HepG2 (cell line): ENCODE data around the gene RGS1. TPM values are rescaled to one million over a fixed set of nuclear protein-coding genes. Genes with fewer than 3 reads are reported as not detected.

Experiments used
- ATAC-seq: fragments of 200-7000 bp; cut with Tn5 transposase; 3 replicates; pipeline ENCODE4 v1.9.1; 2020; ENCODE audit warnings: mild to moderate bottlenecking, moderate library complexity
- BruUV-seq: library from RNA; stranded (reverse); fragments of 400-500 nt; replicated peaks from 2 replicates; lab custom pipeline; 2021; lab: Mats Ljungman, UMichigan
- CTCF ChIA-PET: fragments of 300-600 bp; formaldehyde crosslinking; extraction: SDS; loops from one replicate; lab custom pipeline; 2021; ENCODE audit warnings: low total read pairs, inconsistent platforms, low intra/inter-chr PET ratio; lab: Yijun Ruan, JAX
- POLR2A ChIA-PET: fragments of 350-600 bp; sonication (Branson Sonifier 250); formaldehyde crosslinking; loops from one replicate; lab custom pipeline; 2020; ENCODE audit warnings: antibody characterized with exemption, inconsistent platforms; lab: Yijun Ruan, JAX
- DNase-seq: peaks from one replicate; pipeline ENCODE4 v3.0.0-alpha.2; 2015; ENCODE audit warnings: low spot score
- FAIRE-seq: peaks from 3 replicates; lab custom pipeline; 2011; peaks lifted over from hg19 to GRCh38; lab: Jason Lieb, UNC
- H2AFZ ChIP-seq: one replicate; pipeline ENCODE4 v1.6.1; 2011; ENCODE audit warnings: low read length, inconsistent platforms
- H3K27ac ChIP-seq: fragments of 300-600 bp; 3 replicates; pipeline ENCODE4 v1.8.0; 2011; ENCODE audit warnings: mixed run types, mild to moderate bottlenecking, mixed read lengths, low read length, inconsistent platforms; ENCODE audit not compliant: insufficient read depth; ENCODE audit errors: extremely low read length
- H3K27me3 ChIP-seq, 2 experiments: fragments of 200-600 bp in 1 of 2; 2 replicates in 1 of 2; 3 replicates in 1 of 2; pipeline versions ENCODE4 v1.6.0 to v1.8.0; 2011; ENCODE audit warnings: low read length in 2 of 2, mild to moderate bottlenecking in 2 of 2, moderate library complexity in 2 of 2, inconsistent platforms in 1 of 2; ENCODE audit not compliant: insufficient read depth in 2 of 2, control insufficient read depth in 1 of 2
- H3K36me3 ChIP-seq, 2 experiments: fragments of 200-600 bp in 1 of 2; replicated peaks in 1 of 2; 2 replicates in 1 of 2; 3 replicates in 1 of 2; pipeline versions ENCODE4 v1.5.1 to v1.8.0; 2011; ENCODE audit warnings: low read length in 2 of 2, inconsistent platforms in 1 of 2; ENCODE audit not compliant: insufficient read depth in 2 of 2, control insufficient read depth in 1 of 2
- H3K4me1 ChIP-seq: 2 replicates; pipeline ENCODE4 v1.5.1; 2012; ENCODE audit warnings: low read length, inconsistent platforms; ENCODE audit not compliant: insufficient read depth
- H3K4me2 ChIP-seq: 2 replicates; pipeline ENCODE4 v1.6.0; 2011; ENCODE audit warnings: low read depth, low read length, inconsistent platforms
- H3K4me3 ChIP-seq, 3 experiments: fragments of 200-600 bp in 1 of 3; sonication (generic), shearing (Covaris generic) in 1 of 3; replicated peaks in 1 of 3; 2 replicates each; pipeline ENCODE4 v1.5.1; 2011 to 2016; ENCODE audit warnings: low read length in 3 of 3, inconsistent platforms in 2 of 3, low read depth in 2 of 3, mild to moderate bottlenecking in 2 of 3, control low read depth in 1 of 3, mixed read lengths in 1 of 3; ENCODE audit not compliant: insufficient read depth in 1 of 3
- H3K79me2 ChIP-seq: one replicate; pipeline ENCODE4 v1.6.1; 2011; ENCODE audit warnings: low read length, inconsistent platforms; ENCODE audit not compliant: insufficient read depth
- H3K9ac ChIP-seq: 2 replicates; pipeline ENCODE4 v1.6.0; 2011; ENCODE audit warnings: mild to moderate bottlenecking, low read depth, low read length, inconsistent platforms; ENCODE audit not compliant: insufficient read depth
- H3K9me3 ChIP-seq: 2 replicates; pipeline ENCODE4 v1.5.1; 2012; ENCODE audit warnings: mild to moderate bottlenecking, low read length
- H4K20me1 ChIP-seq: 2 replicates; pipeline ENCODE4 v1.6.0; 2011; ENCODE audit warnings: inconsistent platforms, mild to moderate bottlenecking, low read length, moderate library complexity; ENCODE audit not compliant: insufficient read depth
- FLYWCH1 ChIP-seq: sonication (generic); formaldehyde crosslinking; IDR thresholded peaks from 2 replicates; pipeline ENCODE4 v1.8.1; 2023; ENCODE audit warnings: mild to moderate bottlenecking, missing genetic modification reagents
- JDP2 ChIP-seq: sonication (generic); formaldehyde crosslinking; IDR thresholded peaks from 2 replicates; pipeline ENCODE4 v1.8.1; 2022; ENCODE audit warnings: missing genetic modification reagents, borderline replicate concordance
- KDM5B ChIP-seq: sonication (generic); formaldehyde crosslinking; IDR thresholded peaks from 2 replicates; pipeline ENCODE4 v1.4.0; 2020; ENCODE audit warnings: missing genetic modification reagents, mild to moderate bottlenecking, borderline replicate concordance
- NR3C1 ChIP-seq: sonication (generic); formaldehyde crosslinking; IDR thresholded peaks from 2 replicates; pipeline ENCODE4 v1.4.0; 2020; ENCODE audit warnings: missing genetic modification reagents
- POGZ ChIP-seq: sonication (generic); formaldehyde crosslinking; IDR thresholded peaks from 2 replicates; pipeline ENCODE4 v1.4.0; 2020; ENCODE audit warnings: mild to moderate bottlenecking, missing genetic modification reagents
- SMYD3 ChIP-seq: sonication (generic); formaldehyde crosslinking; IDR thresholded peaks from 2 replicates; pipeline ENCODE4 v1.8.1; 2023; ENCODE audit warnings: mild to moderate bottlenecking, missing genetic modification reagents
- ZNF75D ChIP-seq: sonication (generic); formaldehyde crosslinking; IDR thresholded peaks from 2 replicates; pipeline ENCODE4 v1.8.1; 2023; ENCODE audit warnings: missing genetic modification reagents, mild to moderate bottlenecking, borderline replicate concordance
- ZNF761 ChIP-seq: sonication (generic); formaldehyde crosslinking; conservative IDR thresholded peaks from 2 replicates; pipeline ENCODE4 v1.4.0; 2020; ENCODE audit warnings: mild to moderate bottlenecking, missing genetic modification reagents
- WGBS: methylation state at CpG from one replicate; pipeline ENCODE4 v1.1.6; 2017; ENCODE audit warnings: low lambda C conversion rate; 5-methylcytosine and 5-hydroxymethylcytosine counted together
- in situ Hi-C: cut with HindIII; loops from 2 replicates; pipeline ENCODE4 v1.10.0; 2017; ENCODE audit warnings: low pct_unique_long_range_greater_than_20kb; ENCODE audit not compliant: extremely low pct_ligation_motif_present
- intact Hi-C: fragments of 100-400 bp; cut with micrococcal nuclease; formaldehyde crosslinking; loops from one replicate; pipeline ENCODE4 v1.10.0; 2022; ENCODE audit not compliant: unreplicated experiment
- polyA plus RNA-seq, 8 experiments: library from polyadenylated mRNA; depleted of rRNA in 3 of 8; stranded (reverse) in 7 of 8; unstranded in 1 of 8; fragments of >200 nt; fragmentation: Illumina TruSeq in 4 of 8; extraction: Trizol in 4 of 8; gene quantifications; 2 replicates each; pipeline versions ENCODE4 v1.2.1 to v1.2.3, GENCODE V29; 2011 to 2016; ENCODE audit warnings: low read depth in 4 of 8, missing spikeins in 1 of 8, mixed read lengths in 1 of 8; ENCODE audit not compliant: insufficient read depth in 1 of 8
- total RNA-seq, 5 experiments: library from RNA; depleted of rRNA; stranded (reverse); fragments of >200 nt; fragmentation: Illumina TruSeq; extraction: Trizol; gene quantifications; 2 replicates each; pipeline ENCODE4 v1.2.3, GENCODE V29; 2016; ENCODE audit warnings: low read depth in 1 of 5
- TF ChIP-seq, protein P1 (sequence below): sonication (generic); formaldehyde crosslinking; IDR thresholded peaks from 2 replicates; pipeline ENCODE4 v1.4.0; 2020; ENCODE audit warnings: low read depth, missing genetic modification reagents
- TF ChIP-seq, protein P2 (sequence below): sonication (generic); formaldehyde crosslinking; IDR thresholded peaks from 2 replicates; pipeline ENCODE4 v1.5.0; 2020; ENCODE audit warnings: missing genetic modification reagents, mild to moderate bottlenecking, borderline replicate concordance
- TF ChIP-seq, protein P3 (sequence below): sonication (generic); formaldehyde crosslinking; IDR thresholded peaks from 2 replicates; pipeline ENCODE4 v1.4.0; 2020; ENCODE audit warnings: mild to moderate bottlenecking, missing genetic modification reagents

The RGS1 gene
- total and polyA plus RNA-seq, 2 of the 13 experiments (the other 11 are each of a cell fraction or from before 2014, with no cell fraction given): not detected

DNA sequence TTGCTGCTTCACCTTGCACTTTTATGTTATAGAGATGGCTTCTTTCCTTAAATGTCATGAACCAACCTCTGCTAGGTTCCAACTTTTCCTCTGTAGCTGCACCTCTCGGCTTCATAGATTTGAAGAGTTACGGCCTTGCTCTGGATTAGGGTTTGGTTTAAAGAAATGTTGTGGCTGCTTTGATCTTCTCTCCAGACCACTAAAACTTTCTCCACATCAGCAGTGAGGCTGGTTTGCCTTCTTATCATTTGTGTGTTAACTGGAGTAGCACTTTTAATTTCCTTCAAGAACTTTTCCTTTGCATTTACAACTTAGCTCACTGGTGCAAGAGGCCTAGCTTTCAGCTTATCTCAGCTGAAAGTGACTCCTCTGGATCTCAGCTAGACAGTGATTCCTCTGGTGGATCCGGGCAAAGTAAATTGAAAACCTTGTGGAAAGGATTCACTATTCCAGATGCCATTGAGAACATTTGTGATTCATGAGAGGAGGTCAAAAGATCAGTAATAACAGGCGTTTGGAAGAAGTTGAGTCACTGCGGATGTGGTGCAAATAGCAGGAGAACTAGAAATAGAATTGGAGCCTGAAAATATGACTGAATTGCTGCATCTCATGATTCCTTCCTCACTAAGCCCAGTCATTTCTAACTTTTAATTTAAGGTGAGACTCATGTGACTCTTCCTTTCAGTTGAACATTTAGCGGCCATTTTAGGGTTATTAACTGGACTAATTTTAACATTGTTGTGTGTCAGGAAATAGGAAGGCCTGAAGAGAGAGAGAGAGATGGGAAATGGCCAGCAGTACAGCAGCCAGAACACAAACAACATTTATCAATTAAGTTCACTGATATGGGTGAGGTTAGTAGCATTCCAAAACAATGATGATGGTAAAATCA is 16.2 kb upstream of the RGS1 start:
- FAIRE-seq (no peak), DNase-seq (no peak)
- in situ Hi-C loops: no loop called here
- H3K36me3 ChIP-seq: no peaks in the 10 kb centered on the region
- no peak overlapping the region for H3K4me2 ChIP-seq
- no peak overlapping the region for H2AFZ ChIP-seq
- H3K4me3 ChIP-seq: no peak overlapping the region
- TF ChIP-seq JDP2 (CRISPR knock-in tag): no peak
- TF ChIP-seq, all 625 proteins: peak for 0
- no peak overlapping the region for H3K9ac ChIP-seq
- ChIA-PET POLR2A (no interaction called here), CTCF (no interaction called here)
- no peak for ATAC-seq
- BruUV-seq: no TSS peak
- no peaks in the 10 kb centered on the region for H4K20me1 ChIP-seq
- no peak overlapping the region for H3K27ac ChIP-seq
- WGBS: 52% methylated on average over 6 of the region's 6 CpGs
- no peaks in the 10 kb centered on the region for H3K79me2 ChIP-seq
- H3K27me3 ChIP-seq: no peaks in the 10 kb centered on the region
- peaks cover 7% of the 10 kb centered on the region; the same call in 1 of the 2 replicates for H3K4me1 ChIP-seq
- intact Hi-C loops: no loop called here
- no peaks in the 10 kb centered on the region for H3K9me3 ChIP-seq

DNA sequence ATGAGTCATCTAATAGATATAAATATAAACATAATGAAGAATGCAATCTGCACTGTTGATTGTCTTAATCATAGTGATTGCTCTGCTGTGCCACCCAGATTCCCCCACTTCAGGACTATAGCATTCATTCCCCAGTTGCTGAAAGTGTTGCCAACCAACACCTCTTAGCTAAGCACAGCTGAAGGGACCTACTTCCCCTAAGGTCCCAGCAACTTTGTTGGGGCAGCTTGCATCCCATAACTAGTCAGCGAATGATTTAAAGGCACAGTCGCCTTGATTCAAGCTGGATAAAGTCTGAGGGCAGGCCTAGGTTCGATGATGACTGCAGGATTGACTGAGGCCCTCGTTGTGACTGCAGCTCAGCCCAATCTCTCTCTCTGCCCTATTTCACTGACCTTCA is 14.3 kb upstream of the RGS1 start:
- Histone ChIP-seq H3K4me2 (no peak overlapping the region), H3K9me3 (no peaks in the 10 kb centered on the region), H3K36me3 (no peaks in the 10 kb centered on the region), H3K4me3 (no peak overlapping the region), H3K9ac (no peak overlapping the region), H3K79me2 (no peaks in the 10 kb centered on the region), H3K27me3 (no peaks in the 10 kb centered on the region), H3K27ac (no peak overlapping the region), H3K4me1 (peaks cover 9% of the 10 kb centered on the region; the same call in 1 of the 2 replicates), H2AFZ (no peak overlapping the region), H4K20me1 (no peaks in the 10 kb centered on the region)
- WGBS: 36% methylated on average over 3 of the region's 4 CpGs
- FAIRE-seq: no peak
- DNase-seq: no peak
- in situ Hi-C loops (no loop called here), intact Hi-C loops (no loop called here)
- no peak for TF ChIP-seq ZNF75D (CRISPR knock-in tag)
- no peak for TF ChIP-seq ZNF761 (CRISPR knock-in tag)
- TF ChIP-seq, protein P1, sequence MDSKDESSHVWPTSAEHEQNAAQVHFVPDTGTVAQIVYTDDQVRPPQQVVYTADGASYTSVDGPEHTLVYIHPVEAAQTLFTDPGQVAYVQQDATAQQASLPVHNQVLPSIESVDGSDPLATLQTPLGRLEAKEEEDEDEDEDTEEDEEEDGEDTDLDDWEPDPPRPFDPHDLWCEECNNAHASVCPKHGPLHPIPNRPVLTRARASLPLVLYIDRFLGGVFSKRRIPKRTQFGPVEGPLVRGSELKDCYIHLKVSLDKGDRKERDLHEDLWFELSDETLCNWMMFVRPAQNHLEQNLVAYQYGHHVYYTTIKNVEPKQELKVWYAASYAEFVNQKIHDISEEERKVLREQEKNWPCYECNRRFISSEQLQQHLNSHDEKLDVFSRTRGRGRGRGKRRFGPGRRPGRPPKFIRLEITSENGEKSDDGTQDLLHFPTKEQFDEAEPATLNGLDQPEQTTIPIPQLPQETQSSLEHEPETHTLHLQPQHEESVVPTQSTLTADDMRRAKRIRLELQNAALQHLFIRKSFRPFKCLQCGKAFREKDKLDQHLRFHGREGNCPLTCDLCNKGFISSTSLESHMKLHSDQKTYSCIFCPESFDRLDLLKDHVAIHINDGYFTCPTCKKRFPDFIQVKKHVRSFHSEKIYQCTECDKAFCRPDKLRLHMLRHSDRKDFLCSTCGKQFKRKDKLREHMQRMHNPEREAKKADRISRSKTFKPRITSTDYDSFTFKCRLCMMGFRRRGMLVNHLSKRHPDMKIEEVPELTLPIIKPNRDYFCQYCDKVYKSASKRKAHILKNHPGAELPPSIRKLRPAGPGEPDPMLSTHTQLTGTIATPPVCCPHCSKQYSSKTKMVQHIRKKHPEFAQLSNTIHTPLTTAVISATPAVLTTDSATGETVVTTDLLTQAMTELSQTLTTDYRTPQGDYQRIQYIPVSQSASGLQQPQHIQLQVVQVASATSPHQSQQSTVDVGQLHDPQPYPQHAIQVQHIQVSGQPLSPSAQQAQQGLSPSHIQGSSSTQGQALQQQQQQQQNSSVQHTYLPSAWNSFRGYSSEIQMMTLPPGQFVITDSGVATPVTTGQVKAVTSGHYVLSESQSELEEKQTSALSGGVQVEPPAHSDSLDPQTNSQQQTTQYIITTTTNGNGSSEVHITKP: no peak
- TF ChIP-seq NR3C1: no peak
- TF ChIP-seq FLYWCH1 (CRISPR knock-in tag): no peak
- no peak for TF ChIP-seq KDM5B (CRISPR knock-in tag)
- TF ChIP-seq POGZ (CRISPR knock-in tag): no peak
- no peak for TF ChIP-seq SMYD3 (CRISPR knock-in tag)
- TF ChIP-seq, protein P2, sequence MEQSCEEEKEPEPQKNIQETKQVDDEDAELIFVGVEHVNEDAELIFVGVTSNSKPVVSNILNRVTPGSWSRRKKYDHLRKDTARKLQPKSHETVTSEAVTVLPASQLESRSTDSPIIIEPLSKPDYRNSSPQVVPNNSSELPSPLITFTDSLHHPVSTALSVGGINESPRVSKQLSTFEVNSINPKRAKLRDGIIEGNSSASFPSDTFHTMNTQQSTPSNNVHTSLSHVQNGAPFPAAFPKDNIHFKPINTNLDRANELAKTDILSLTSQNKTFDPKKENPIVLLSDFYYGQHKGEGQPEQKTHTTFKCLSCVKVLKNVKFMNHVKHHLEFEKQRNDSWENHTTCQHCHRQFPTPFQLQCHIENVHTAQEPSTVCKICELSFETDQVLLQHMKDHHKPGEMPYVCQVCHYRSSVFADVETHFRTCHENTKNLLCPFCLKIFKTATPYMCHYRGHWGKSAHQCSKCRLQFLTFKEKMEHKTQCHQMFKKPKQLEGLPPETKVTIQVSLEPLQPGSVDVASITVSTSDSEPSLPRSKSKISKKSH (CRISPR knock-in tag): no peak
- TF ChIP-seq, protein P3, sequence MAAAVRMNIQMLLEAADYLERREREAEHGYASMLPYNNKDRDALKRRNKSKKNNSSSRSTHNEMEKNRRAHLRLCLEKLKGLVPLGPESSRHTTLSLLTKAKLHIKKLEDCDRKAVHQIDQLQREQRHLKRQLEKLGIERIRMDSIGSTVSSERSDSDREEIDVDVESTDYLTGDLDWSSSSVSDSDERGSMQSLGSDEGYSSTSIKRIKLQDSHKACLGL (CRISPR knock-in tag): no peak
- POLR2A ChIA-PET: no interaction called here
- ATAC-seq: no peak
- no TSS peak for BruUV-seq
- CTCF ChIA-PET: no interaction called here
